HG02571 (cell line): Measurements from ENCODE around the gene CTSZ.
"Not testable (repeated sequence)": the region's sequence is repeated elsewhere in the genome, so short reads cannot be mapped to it uniquely, and the experiment has no call there.

ENCODE experiments used
- ATAC-seq: cut with Tn5 transposase; IDR thresholded peaks from one replicate; pipeline ENCODE4 v1.9.1; 2021; ENCODE audit warnings: mild to moderate bottlenecking, moderate library complexity; ENCODE audit not compliant: unreplicated experiment

The CTSZ gene

DNA sequence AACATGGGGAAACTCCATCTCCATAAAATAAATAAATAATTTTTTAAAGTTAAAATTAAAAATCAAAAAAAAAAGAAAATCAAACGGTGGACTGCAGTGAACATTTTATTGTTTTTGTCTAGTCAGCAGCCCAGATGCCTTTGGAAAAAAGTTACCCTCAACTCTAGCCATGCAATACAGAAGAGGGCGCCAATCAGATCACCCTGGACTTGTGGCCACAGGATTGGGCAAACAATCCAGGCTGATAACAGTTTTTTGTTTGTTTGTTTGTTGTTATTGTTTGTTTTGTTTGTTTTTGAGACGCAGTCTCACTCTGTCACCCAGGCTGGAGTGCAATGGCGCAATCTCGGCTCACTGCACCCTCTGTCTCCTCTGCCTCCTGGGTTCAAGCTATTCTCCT, 56.5 kb downstream of the CTSZ start:
- ATAC-seq, result no peak

DNA sequence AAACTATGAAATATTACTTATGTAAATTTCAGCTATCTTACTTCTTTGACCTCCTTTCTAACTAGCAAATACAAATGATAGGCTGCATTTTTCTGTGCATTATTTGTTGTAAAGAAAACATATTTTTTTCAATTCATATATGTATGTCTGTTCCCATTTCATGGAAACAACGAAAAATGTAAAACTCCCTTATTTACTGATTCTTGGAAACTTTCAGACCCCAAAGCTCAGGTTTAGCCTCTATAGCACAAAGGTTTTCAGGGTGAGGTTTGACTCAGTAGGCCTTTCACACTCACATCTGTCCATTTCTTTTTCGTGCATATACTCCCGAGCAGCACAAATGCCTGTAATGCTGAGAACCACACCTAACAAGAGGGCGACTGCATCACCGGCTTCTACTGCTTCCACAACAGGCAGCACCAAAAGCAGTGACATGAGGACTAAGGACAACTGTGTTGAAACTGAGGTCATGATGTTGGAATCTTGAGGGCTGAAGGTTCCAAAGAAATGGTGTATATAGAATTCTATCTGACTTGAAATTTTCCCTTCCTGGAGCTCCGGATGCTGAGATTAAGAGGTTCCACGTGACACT, 59.2 kb downstream of the CTSZ start:
- not testable (repeated sequence) for ATAC-seq

DNA sequence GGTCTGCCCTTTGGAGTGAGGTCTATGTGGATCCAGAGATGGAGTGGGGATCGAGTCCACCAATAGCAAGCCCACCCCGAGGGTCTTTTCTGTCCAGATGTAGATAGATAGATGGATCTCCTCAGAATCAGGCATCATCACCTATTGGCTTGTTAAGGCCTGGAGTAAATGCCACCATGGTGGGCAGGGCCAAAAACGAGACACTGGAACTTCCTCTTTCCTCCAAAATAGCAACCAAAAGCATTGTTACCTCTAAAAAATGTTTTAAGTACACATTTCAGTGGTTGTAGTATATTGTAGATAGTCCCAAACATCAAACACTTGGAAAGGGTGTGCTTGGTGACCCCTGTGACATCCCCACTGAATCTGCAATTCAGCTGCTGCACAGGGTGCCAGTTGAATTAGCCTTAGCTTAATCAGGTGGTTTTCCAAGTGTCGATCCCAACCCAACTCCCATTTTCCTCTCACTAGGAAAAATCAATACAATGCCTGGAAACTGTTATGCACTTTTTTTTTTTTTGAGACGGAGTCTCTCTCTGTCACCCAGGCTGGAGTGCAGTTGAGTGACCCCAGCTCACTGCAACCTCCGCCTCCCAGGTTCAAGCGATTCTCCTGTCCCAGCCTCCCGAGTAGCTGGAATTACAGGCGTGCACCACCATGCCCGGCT, 61.0 kb downstream of the CTSZ start:
- no peak for ATAC-seq
